Left lung (tissue), 10 donors: ENCODE measurements around the gene PIP5K1B. TPM values are rescaled to one million over a fixed set of nuclear protein-coding genes. Genes with fewer than 3 reads are reported as not detected.

Experiments
- ATAC-seq: fragments of 200-7000 bp; cut with Tn5 transposase; one replicate; pipeline ENCODE4 v1.9.1; 2020; ENCODE audit warnings: moderate library complexity
- DNase-seq, 4 donors: peaks; one replicate each; pipeline ENCODE4 v3.0.0-alpha.2; 2013 to 2020
- H3K27ac ChIP-seq, 2 donors: fragments of 200-600 bp; sonication (generic) in 1 of 2; one replicate each; pipeline versions ENCODE4 v1.5.0 to v1.8.0; 2020 to 2021
- H3K27me3 ChIP-seq, 2 donors: fragments of 200-600 bp; sonication (generic) in 1 of 2; one replicate each; pipeline versions ENCODE4 v1.5.0 to v1.8.0; 2020 to 2021
- H3K36me3 ChIP-seq, 2 donors: fragments of 200-600 bp; sonication (generic) in 1 of 2; one replicate each; pipeline versions ENCODE4 v1.5.0 to v1.8.0; 2020 to 2021
- H3K4me1 ChIP-seq, 2 donors: fragments of 200-600 bp; one replicate each; pipeline ENCODE4 v1.8.0; 2021
- H3K4me3 ChIP-seq, 2 donors: fragments of 200-600 bp; sonication (generic) in 1 of 2; one replicate each; pipeline versions ENCODE4 v1.5.0 to v1.8.0; 2020 to 2021; ENCODE audit warnings: mild to moderate bottlenecking in 1 of 2
- H3K9me3 ChIP-seq, 2 donors: fragments of 200-600 bp; sonication (generic) in 1 of 2; one replicate each; pipeline versions ENCODE4 v1.5.0 to v1.8.0; 2020 to 2021
- intact Hi-C, 2 donors: fragments of 100-400 bp; cut with DNase I; formaldehyde crosslinking; loops; one replicate each; pipeline versions ENCODE4 v1.11.2 to v1.14.2; 2022
- polyA plus RNA-seq, 6 donors: library from polyadenylated mRNA; unstranded; fragments of 120-200 nt; gene quantifications; one replicate each; pipeline ENCODE4 v1.2.1, GENCODE V29; 2013; ENCODE audit not compliant: insufficient read length in 6 of 6
- total RNA-seq, 2 donors: library from RNA; stranded (reverse); fragmentation: NEBNext Ultra II Directional; extraction: Animal tissue kit (Norgen Biotek cat#: 25700); gene quantifications; one replicate each; pipeline ENCODE4 v1.2.1, GENCODE V29; 2021
- TF ChIP-seq, protein P1 (sequence below), 2 donors: fragments of 200-600 bp; sonication (generic) in 1 of 2; IDR thresholded peaks; one replicate each; pipeline versions ENCODE4 v1.5.0 to v1.8.0; 2021; ENCODE audit warnings: antibody characterized with exemption in 2 of 2
- donor health status: DM: no; HTN: yes; CAD: no.
- donor health status: DM: no; HTN: no; CAD: no.

PIP5K1B gene
- total and polyA plus RNA-seq, 8 donors: 3.1 to 31.0 (median 4.2) TPM

DNA sequence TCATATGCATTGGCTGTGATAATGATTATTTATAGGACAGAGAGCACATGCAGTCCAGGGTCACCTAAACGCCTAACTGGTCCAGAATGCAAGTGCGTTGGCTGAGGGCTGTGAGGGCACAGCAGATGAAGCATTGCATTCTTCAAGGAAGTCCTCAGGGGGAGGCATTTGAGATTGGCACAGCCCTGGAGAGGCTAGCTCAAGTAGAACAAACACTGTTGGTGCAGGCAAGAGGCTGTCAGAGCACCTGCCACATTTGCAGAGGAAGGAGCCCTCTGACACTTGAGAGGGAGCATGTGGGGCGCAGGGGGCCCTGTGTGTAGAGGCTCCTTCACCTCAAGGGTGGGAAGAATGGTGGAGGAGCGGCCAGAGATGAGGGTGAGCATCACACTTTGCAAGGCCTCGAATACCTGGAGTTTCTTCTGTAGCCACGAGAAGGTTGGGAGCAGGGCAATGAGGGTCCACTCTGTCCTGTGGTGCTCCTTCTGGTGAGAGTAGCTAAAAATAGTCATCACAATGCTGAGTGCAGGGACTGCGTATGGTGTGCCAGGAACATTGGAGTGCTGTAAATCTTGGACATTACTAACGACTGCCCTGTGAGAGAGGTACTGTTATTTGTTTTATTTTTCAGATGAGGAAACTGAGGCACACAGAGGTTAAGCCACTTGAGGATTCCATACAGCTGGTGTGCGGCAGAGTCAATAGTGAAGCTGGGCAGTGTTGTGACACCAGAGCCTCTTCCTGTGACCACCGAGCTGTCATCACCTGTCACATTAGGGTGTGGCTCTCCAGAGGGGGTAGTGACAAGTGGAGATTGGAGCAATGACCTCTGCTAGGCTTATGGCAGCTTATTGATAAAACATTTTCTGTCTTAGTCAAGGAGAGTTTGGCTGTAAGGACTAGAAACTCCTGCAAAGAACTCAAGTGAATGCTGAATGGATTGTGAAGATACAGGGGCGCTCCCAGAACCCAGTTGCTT is 100.2 kb downstream of the PIP5K1B start:
- Histone ChIP-seq H3K36me3 (no peaks in the 10 kb centered on the region), H3K4me1 (peaks cover 3% of the 10 kb centered on the region in 2 donors), H3K9me3 (no peaks in the 10 kb centered on the region), H3K4me3 (no peak overlapping the region), H3K27ac (peak overlapping the region in 1 of 2 donors; percentile 48), H3K27me3 (no peaks in the 10 kb centered on the region)
- intact Hi-C loops: no loop called here
- DNase-seq (peak in 1 of 4 donors; percentile 70), ATAC-seq (peak; percentile 91)
- TF ChIP-seq, protein P1, sequence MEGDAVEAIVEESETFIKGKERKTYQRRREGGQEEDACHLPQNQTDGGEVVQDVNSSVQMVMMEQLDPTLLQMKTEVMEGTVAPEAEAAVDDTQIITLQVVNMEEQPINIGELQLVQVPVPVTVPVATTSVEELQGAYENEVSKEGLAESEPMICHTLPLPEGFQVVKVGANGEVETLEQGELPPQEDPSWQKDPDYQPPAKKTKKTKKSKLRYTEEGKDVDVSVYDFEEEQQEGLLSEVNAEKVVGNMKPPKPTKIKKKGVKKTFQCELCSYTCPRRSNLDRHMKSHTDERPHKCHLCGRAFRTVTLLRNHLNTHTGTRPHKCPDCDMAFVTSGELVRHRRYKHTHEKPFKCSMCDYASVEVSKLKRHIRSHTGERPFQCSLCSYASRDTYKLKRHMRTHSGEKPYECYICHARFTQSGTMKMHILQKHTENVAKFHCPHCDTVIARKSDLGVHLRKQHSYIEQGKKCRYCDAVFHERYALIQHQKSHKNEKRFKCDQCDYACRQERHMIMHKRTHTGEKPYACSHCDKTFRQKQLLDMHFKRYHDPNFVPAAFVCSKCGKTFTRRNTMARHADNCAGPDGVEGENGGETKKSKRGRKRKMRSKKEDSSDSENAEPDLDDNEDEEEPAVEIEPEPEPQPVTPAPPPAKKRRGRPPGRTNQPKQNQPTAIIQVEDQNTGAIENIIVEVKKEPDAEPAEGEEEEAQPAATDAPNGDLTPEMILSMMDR (IDR thresholded peaks at IDR 0.05): no peak

- ATAC-seq: peak; percentile 62
- no peak for DNase-seq
- Histone ChIP-seq H3K27me3 (no peaks in the 10 kb centered on the region), H3K27ac (peak overlapping the region in 1 of 2 donors; percentile 48), H3K4me1 (peaks cover 3% of the 10 kb centered on the region in 2 donors), H3K4me3 (no peak overlapping the region), H3K9me3 (no peaks in the 10 kb centered on the region), H3K36me3 (no peaks in the 10 kb centered on the region)
- intact Hi-C loops: no loop called here
- TF ChIP-seq, protein P1 (IDR thresholded peaks at IDR 0.05): no peak
Measured at GRCh38 chr9:68805890-68806517, 101.0 kb downstream of the PIP5K1B start.

DNA sequence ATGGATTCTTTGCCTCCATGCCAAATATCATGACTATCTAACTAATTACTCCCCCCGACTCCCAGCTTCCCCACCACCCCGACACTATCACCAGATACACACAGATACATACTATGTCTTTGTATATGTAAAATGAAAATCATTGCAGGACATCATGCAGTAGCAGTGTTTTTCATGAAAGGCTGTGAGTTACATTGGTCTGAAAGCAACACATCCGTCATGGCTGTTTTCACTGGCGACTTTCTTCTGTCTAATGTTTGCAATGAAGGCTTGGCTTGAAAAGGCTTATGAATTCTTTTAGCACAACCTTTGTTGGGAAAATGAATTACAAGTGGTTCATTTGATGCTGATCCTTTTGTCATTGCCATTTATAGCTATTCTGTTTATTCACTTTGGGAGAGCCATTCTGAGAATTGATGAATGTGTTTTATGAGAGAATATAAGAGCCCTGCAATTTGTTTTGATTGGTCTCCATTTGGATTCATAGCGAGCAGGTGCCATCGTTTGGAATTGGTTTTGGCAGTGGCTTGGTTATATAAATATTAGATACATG is 103.4 kb downstream of the PIP5K1B start:
- Histone ChIP-seq H3K36me3 (no peaks in the 10 kb centered on the region), H3K9me3 (no peaks in the 10 kb centered on the region), H3K27ac (no peak overlapping the region), H3K27me3 (no peaks in the 10 kb centered on the region), H3K4me3 (no peak overlapping the region), H3K4me1 (peaks cover 3% of the 10 kb centered on the region in 2 donors)
- DNase-seq (no peak), ATAC-seq (no peak)
- TF ChIP-seq, protein P1 (IDR thresholded peaks at IDR 0.05): no peak
- intact Hi-C loops: no loop called here

DNA sequence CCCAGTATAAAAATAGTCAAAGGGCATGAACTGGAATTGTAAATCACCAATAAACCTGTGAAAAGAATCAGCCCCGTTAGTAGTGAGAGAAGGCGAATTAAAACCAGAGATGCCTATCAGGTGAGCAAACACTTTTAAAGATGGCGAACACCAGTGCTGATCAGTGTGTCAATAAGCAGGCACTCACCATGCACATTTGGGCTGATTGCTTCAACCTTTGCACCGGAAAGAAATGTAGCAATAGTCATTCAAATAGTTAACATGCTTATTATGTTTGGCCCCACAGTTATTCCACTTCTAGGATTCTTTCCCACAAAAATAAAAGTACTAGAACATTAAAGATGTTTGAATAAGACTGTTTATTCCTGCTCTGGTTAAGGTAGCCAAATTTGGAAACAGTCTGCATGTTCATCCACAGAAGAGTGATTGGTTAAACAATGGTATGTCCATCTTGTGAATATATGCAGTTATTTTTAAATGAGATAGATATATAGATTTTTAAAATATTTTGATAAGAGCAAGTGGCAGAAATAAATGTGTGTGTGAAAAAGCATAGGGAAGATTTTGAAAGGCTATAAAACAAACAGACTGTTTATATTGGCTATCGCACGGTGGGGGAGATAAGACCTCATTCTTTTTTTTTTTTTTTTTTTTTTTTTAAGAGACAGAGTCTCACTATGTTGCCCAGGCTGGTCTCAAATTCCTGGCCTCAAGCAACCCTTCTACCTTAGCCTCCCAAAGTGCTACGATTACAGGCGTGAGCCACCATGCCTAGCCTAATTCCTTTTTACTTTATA is 112.2 kb downstream of the PIP5K1B start:
- DNase-seq (no peak), ATAC-seq (peak; percentile 47)
- peaks cover 0 to 5% of the 10 kb centered on the region in 2 donors for H3K4me1 ChIP-seq
- TF ChIP-seq, protein P1 (IDR thresholded peaks at IDR 0.05): no peak
- no peak overlapping the region for H3K4me3 ChIP-seq
- no peaks in the 10 kb centered on the region for H3K27me3 ChIP-seq
- H3K27ac ChIP-seq: no peak overlapping the region
- H3K9me3 ChIP-seq: no peaks in the 10 kb centered on the region
- H3K36me3 ChIP-seq: no peaks in the 10 kb centered on the region
- intact Hi-C loops: no loop called here
